Right cardiac atrium (tissue), 5 donors: ENCODE measurements around the gene S100A7A. TPM values are rescaled to one million over a fixed set of nuclear protein-coding genes. Genes with fewer than 3 reads are reported as not detected.

ENCODE experiments used
- ATAC-seq, 2 donors: fragments of 200-7000 bp; cut with Tn5 transposase; one replicate each; pipeline versions ENCODE4 v1.8.0 to v1.9.1; 2020; ENCODE audit warnings: moderate library complexity in 2 of 2, mild to moderate bottlenecking in 1 of 2
- DNase-seq, 3 donors: peaks; one replicate each; pipeline ENCODE4 v3.0.0-alpha.2; 2020
- H3K27ac ChIP-seq: one replicate; pipeline ENCODE4 v1.5.1; 2013; ENCODE audit warnings: mild to moderate bottlenecking, low read length, control low read depth, moderate library complexity
- H3K27me3 ChIP-seq: one replicate; pipeline ENCODE4 v1.6.1; 2013; ENCODE audit not compliant: control insufficient read depth, insufficient read depth
- H3K4me1 ChIP-seq: one replicate; pipeline ENCODE4 v1.6.1; 2013; ENCODE audit warnings: low read length; ENCODE audit not compliant: control insufficient read depth, insufficient read depth
- H3K4me3 ChIP-seq: one replicate; pipeline ENCODE4 v1.5.1; 2013; ENCODE audit warnings: low read length, control low read depth
- H3K9me3 ChIP-seq: one replicate; pipeline ENCODE4 v1.6.1; 2013; ENCODE audit warnings: low read length; ENCODE audit not compliant: control insufficient read depth
- WGBS: extraction: QIAGEN DNeasy Blood & Tissue Kit; methylation state at CpG from one replicate; pipeline ENCODE4 v1.1.7; 2013; 5-methylcytosine and 5-hydroxymethylcytosine counted together
- intact Hi-C, 4 donors: fragments of 100-400 bp; cut with DNase I; formaldehyde crosslinking; loops; one replicate each; pipeline versions ENCODE4 v1.11.0 to v1.14.0; 2022 to 2023
- long read RNA-seq, 4 donors: library from polyadenylated mRNA; unstranded; transcript quantifications; one replicate each; pipeline ENCODE4 v2.0.0, GENCODE V29; 2020 to 2021
- polyA plus RNA-seq: library from polyadenylated mRNA; stranded (reverse); fragments of 200-250 nt; gene quantifications from one replicate; pipeline ENCODE4 v1.2.3, GENCODE V29; 2013
- total RNA-seq, 4 donors: library from RNA; stranded (reverse); fragmentation: NEBNext Ultra II Directional; extraction: Animal tissue kit (Norgen Biotek cat#: 25700); gene quantifications; one replicate each; pipeline ENCODE4 v1.2.1, GENCODE V29; 2021
- donor health status: healthy with polysubstance abuse.
- donor health status: DM: no; HTN: yes; CAD: no.
- donor health status: DM: no; HTN: no; CAD: no.
- donor health status: DM: no; HTN: yes; CAD: no; lungs with severe emphysema.
- donor health status: DM: yes; HTN: yes; CAD: no.

The S100A7A gene
- not detected for total RNA-seq
- not detected for polyA plus RNA-seq
- long read RNA-seq, donor 1: 0 reads
- long read RNA-seq, donor 2: 0 reads
- long read RNA-seq, donor 3: 0 reads
- long read RNA-seq, donor 4: 0 reads

DNA sequence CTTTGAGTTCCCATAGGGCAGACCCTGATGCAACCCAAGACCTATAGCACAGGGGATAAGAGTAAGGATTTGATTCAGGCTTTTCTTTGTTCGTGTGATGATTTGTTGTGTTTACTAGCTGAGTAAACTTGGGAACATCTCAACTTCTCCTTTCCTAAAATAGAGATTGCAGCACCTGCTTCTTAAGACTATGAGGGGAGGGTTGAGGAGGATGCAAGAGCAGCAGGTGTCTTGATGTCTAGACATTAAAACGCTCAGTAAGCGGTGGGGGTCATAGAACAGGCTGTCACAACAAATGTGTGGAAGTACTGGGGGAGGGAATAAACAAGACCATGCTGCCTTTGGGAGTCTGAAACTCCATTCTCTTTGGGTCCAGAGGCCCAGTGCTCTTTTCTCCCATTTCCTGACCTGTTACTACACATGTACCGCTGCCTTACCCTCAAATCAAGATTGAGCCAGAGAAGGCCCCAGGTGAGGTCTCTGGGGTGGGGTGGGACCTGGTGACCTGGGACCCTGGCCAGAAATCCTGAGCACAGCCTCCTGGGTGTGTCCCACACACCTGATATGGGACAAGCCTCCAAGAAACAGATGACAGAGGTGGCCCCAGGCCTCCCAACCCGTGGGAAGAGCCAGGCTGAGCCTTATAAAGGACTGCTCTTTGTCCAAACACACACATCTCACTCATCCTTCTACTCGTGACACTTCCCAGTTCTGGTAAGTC, at the start of gene S100A7A:
Gene S100A7A (plus strand): TSS at position 671 of the 721 bp plus-strand sequence. CDS start 1,563 bp downstream, outside the sequence.
- 69% methylated on average over 6 of the region's 6 CpGs for WGBS
- intact Hi-C loops: no loop called here
- no peaks in the 10 kb centered on the region for H3K4me1 ChIP-seq

DNA sequence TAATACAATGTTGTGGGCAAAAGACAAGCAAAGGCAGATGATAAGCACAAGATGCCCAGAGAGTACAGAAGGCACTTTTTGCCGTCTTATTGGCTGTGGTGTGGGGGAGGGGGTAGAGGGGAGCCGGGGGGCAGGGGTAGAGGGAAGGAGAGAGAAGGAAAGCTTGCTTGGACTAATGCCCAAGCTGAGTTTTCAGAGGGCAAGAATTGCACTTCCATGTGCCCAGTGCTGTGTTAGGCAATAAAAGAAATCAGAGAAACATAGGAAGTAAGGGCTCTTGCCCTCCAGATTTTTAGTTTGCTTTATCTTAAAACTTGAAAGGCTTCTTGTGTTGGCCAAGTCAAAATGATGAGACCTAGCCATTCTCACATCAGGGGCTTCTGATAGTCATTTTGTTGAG, 49.2 kb upstream of the S100A7A start:
- no peak overlapping the region for H3K4me3 ChIP-seq
- ATAC-seq: no peak
- H3K27ac ChIP-seq: no peak overlapping the region
- 58% methylated on average over 2 of the region's 2 CpGs for WGBS
- H3K4me1 ChIP-seq: no peaks in the 10 kb centered on the region
- no peaks in the 10 kb centered on the region for H3K27me3 ChIP-seq
- intact Hi-C loops: no loop called here
- DNase-seq: no peak
- no peaks in the 10 kb centered on the region for H3K9me3 ChIP-seq

More for the DNA sequence above, at the start of gene S100A7A:
- Histone ChIP-seq H3K4me3 (no peak within 1 kb of the TSS), H3K27me3 (no peaks in the 10 kb centered on the region), H3K27ac (no peak within 1 kb of the TSS), H3K9me3 (peaks cover 2% of the 10 kb centered on the region)
- no peak for ATAC-seq
- no peak for DNase-seq

GRCh38 chr1:153368495-153368894, 47.8 kb upstream of the S100A7A start:
- DNase-seq (no peak), ATAC-seq (no peak)
- Histone ChIP-seq H3K4me3 (no peak overlapping the region), H3K9me3 (no peaks in the 10 kb centered on the region), H3K27ac (no peak overlapping the region), H3K27me3 (no peaks in the 10 kb centered on the region), H3K4me1 (no peaks in the 10 kb centered on the region)
- intact Hi-C loops: no loop called here
- WGBS: 62% methylated on average over 2 of the region's 2 CpGs

DNA sequence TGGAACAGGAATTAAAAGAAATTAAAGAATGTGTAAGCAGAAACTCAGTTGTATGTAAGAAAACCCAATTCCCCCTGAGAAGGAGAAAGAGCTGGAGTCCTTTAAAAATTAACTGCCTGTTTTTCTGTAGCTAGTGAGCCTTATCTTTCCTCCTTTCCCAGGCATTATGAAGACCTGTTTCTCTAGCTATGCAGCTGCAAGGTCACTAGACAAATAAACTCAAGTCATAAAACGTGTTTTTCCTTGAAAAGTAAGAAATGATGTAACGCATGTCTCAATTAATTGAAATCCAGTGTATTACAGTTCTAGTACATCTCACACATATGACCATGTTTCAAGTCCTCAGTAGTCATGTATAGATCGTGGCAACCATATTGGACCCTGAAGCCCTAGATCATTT, 46.2 kb upstream of the S100A7A start:
- no peak for DNase-seq
- H3K27me3 ChIP-seq: no peaks in the 10 kb centered on the region
- intact Hi-C loops: no loop called here
- H3K27ac ChIP-seq: no peak overlapping the region
- ATAC-seq: no peak
- no peaks in the 10 kb centered on the region for H3K9me3 ChIP-seq
- WGBS: 71% methylated on average over 3 of the region's 3 CpGs
- no peak overlapping the region for H3K4me3 ChIP-seq
- H3K4me1 ChIP-seq: no peaks in the 10 kb centered on the region

DNA sequence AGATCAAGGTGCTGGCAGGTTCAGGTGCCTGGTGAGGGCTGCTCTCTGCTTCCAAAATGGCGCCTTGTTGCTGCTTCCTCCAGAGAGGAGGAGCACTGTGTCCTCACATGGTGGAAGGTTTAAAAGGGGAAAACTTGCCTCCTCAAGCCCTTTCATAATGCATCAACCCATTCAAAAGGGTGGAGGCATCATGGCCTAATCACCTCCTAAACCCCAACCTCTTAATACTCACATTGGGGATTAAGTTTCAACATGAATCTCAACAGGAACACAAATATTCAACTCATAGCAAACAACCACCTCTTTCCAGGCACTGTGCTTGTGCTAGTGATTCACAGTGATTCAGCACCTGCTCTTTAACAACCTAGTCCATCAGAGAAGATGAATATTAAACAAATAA, 45.1 kb upstream of the S100A7A start:
- no peak for DNase-seq
- ATAC-seq: no peak
- 92% methylated on average over 1 of the region's 1 CpG for WGBS
- Histone ChIP-seq H3K9me3 (no peaks in the 10 kb centered on the region), H3K4me1 (no peaks in the 10 kb centered on the region), H3K27me3 (no peaks in the 10 kb centered on the region), H3K4me3 (no peak overlapping the region), H3K27ac (no peak overlapping the region)
- intact Hi-C loops: no loop called here

- no peaks in the 10 kb centered on the region for H3K4me1 ChIP-seq
- H3K4me3 ChIP-seq: no peak overlapping the region
- 83% methylated on average over 2 of the region's 2 CpGs for WGBS
- no peak overlapping the region for H3K27ac ChIP-seq
- DNase-seq (no peak), ATAC-seq (no peak)
- intact Hi-C loops: no loop called here
- no peaks in the 10 kb centered on the region for H3K9me3 ChIP-seq
- no peaks in the 10 kb centered on the region for H3K27me3 ChIP-seq
These were observed 43.7 kb upstream of the S100A7A start for GRCh38 chr1:153372571-153372970.

- no peaks in the 10 kb centered on the region for H3K4me1 ChIP-seq
- H3K4me3 ChIP-seq: no peak overlapping the region
- ATAC-seq (no peak), DNase-seq (no peak)
- intact Hi-C loops: no loop called here
- no peaks in the 10 kb centered on the region for H3K27me3 ChIP-seq
- H3K9me3 ChIP-seq: no peaks in the 10 kb centered on the region
- 70% methylated on average over 2 of the region's 2 CpGs for WGBS
- no peak overlapping the region for H3K27ac ChIP-seq
These were observed 42.2 kb upstream of the S100A7A start for GRCh38 chr1:153374071-153374470.

DNA sequence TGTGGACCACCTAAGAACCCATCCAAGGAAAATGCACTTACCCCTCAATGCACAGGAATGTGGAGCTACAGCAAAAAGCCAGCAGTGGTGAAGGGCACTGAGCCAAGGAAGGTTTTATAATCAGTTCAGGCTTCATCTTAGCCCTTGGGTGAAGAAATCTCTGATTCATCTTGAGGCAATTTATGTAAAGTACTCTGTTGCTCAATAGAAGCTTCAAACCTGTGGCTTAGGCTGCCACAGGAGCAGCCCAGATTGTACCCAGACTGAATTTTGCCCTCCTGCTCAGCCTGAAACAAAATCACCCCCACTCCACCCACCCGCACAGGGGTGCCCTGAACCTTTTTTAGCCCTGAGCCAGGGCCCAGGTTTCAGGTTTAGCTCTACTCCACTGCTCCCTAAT, 40.8 kb upstream of the S100A7A start, which contains the start of gene S100A12:
Gene S100A12 (minus strand): TSS at position 111 of the 400 bp plus-strand sequence. CDS start 1,029 bp downstream, outside the sequence.
- DNase-seq (no peak), ATAC-seq (no peak)
- H3K4me1 ChIP-seq: no peaks in the 10 kb centered on the region

GRCh38 chr1:153379591-153379990, 36.7 kb upstream of the S100A7A start:
- intact Hi-C loops: no loop called here
- Histone ChIP-seq H3K4me1 (no peaks in the 10 kb centered on the region), H3K27me3 (no peaks in the 10 kb centered on the region), H3K9me3 (no peaks in the 10 kb centered on the region), H3K4me3 (no peak overlapping the region), H3K27ac (no peak overlapping the region)
- ATAC-seq (no peak), DNase-seq (no peak)
- WGBS: 80% methylated on average over 10 of the region's 10 CpGs

More for the DNA sequence above, 40.8 kb upstream of the S100A7A start, which contains the start of gene S100A12:
- H3K27ac ChIP-seq: no peak within 1 kb of the TSS
- no peak within 1 kb of the TSS for H3K4me3 ChIP-seq
- H3K9me3 ChIP-seq: no peaks in the 10 kb centered on the region
- 91% methylated on average over 1 of the region's 1 CpG for WGBS
- intact Hi-C loops: no loop called here
- H3K27me3 ChIP-seq: no peaks in the 10 kb centered on the region

DNA sequence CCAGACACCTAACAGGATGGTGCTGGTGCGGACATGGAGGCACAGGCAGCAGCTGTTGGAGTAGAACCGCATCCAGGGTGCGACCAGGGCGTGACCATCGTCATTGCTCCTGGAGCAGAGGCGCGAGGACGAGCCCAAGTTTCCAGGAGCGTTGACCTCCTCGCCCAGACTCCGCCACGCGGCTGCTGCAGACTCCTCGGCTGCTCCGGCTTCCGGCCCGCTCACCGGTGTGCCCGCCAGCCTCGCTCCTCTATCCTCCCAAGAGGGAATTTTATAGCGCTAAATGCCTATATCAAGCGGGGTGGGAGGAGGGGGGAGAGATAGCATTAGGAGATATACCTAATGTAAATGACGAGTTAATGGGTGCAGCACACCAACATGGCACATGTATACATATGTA, 35.6 kb upstream of the S100A7A start:
- H3K4me3 ChIP-seq: no peak overlapping the region
- intact Hi-C loops: no loop called here
- DNase-seq (no peak), ATAC-seq (no peak)
- H3K27me3 ChIP-seq: no peaks in the 10 kb centered on the region
- H3K4me1 ChIP-seq: no peaks in the 10 kb centered on the region
- H3K9me3 ChIP-seq: no peaks in the 10 kb centered on the region
- WGBS: 89% methylated on average over 23 of the region's 23 CpGs
- no peak overlapping the region for H3K27ac ChIP-seq

GRCh38 chr1:153384958-153385580, 31.3 kb upstream of the S100A7A start:
- DNase-seq (no peak), ATAC-seq (no peak)
- Histone ChIP-seq H3K27me3 (no peaks in the 10 kb centered on the region), H3K27ac (no peak overlapping the region), H3K4me1 (no peaks in the 10 kb centered on the region), H3K4me3 (no peak overlapping the region), H3K9me3 (no peaks in the 10 kb centered on the region)
- intact Hi-C loops: no loop called here
- 69% methylated on average over 4 of the region's 4 CpGs for WGBS
